Measurements from ENCODE around the gene JADE3.

The JADE3 gene

GRCh38 chrX:46876901-46877300 is 35.3 kb upstream of the JADE3 start:
- H3F3A ChIP-seq (ENCODE audit: insufficient read depth): no peaks in the 10 kb centered on the region
- H3K27me3 ChIP-seq (ENCODE audit: low read length): no peaks in the 10 kb centered on the region
- H3K4me3 ChIP-seq (ENCODE audit: insufficient read depth, low read length, poor library complexity, severe bottlenecking): no peak overlapping the region
- H3K9me2 ChIP-seq (replicated peaks; ENCODE audit: insufficient read depth, low read length): no peaks in the 10 kb centered on the region
- no peak overlapping the region for H3K9ac ChIP-seq (ENCODE audit: low read length)
- H4K20me1 ChIP-seq (ENCODE audit: low read depth, low read length): no peaks in the 10 kb centered on the region
- no peak overlapping the region for H3K4me2 ChIP-seq (ENCODE audit: low read depth, low read length, poor library complexity, severe bottlenecking)
- H3K27ac ChIP-seq (ENCODE audit: low read depth, low read length): no peak overlapping the region
- H2AFZ ChIP-seq (ENCODE audit: low read depth, low read length, severe bottlenecking): no peak overlapping the region
- H3K36me3 ChIP-seq (ENCODE audit: low read length): no peaks in the 10 kb centered on the region
- no peak for TF ChIP-seq EZH2phosphoT487 (conservative IDR thresholded peaks at IDR 0.05; ENCODE audit: low read length)
- TF ChIP-seq, protein P1, sequence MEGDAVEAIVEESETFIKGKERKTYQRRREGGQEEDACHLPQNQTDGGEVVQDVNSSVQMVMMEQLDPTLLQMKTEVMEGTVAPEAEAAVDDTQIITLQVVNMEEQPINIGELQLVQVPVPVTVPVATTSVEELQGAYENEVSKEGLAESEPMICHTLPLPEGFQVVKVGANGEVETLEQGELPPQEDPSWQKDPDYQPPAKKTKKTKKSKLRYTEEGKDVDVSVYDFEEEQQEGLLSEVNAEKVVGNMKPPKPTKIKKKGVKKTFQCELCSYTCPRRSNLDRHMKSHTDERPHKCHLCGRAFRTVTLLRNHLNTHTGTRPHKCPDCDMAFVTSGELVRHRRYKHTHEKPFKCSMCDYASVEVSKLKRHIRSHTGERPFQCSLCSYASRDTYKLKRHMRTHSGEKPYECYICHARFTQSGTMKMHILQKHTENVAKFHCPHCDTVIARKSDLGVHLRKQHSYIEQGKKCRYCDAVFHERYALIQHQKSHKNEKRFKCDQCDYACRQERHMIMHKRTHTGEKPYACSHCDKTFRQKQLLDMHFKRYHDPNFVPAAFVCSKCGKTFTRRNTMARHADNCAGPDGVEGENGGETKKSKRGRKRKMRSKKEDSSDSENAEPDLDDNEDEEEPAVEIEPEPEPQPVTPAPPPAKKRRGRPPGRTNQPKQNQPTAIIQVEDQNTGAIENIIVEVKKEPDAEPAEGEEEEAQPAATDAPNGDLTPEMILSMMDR (IDR thresholded peaks at IDR 0.05; ENCODE audit: insufficient read depth, low read length, poor library complexity, severe bottlenecking): no peak
- no peaks in the 10 kb centered on the region for H3K9me3 ChIP-seq (ENCODE audit: insufficient read depth, low read length)
- H3K79me2 ChIP-seq (ENCODE audit: insufficient read depth, low read length): no peaks in the 10 kb centered on the region

GRCh38 chrX:46882266-46882665 is 30.0 kb upstream of the JADE3 start:
- TF ChIP-seq, protein P1 (IDR thresholded peaks at IDR 0.05; ENCODE audit: insufficient read depth, low read length, poor library complexity, severe bottlenecking): no peak
- TF ChIP-seq EZH2phosphoT487 (conservative IDR thresholded peaks at IDR 0.05; ENCODE audit: low read length): no peak

GRCh38 chrX:46884799-46885198 is 27.4 kb upstream of the JADE3 start:
- Histone ChIP-seq H3K4me3 (ENCODE audit: insufficient read depth, low read length, poor library complexity, severe bottlenecking) (no peak overlapping the region), H3K27me3 (ENCODE audit: low read length) (no peaks in the 10 kb centered on the region), H3F3A (ENCODE audit: insufficient read depth) (no peaks in the 10 kb centered on the region), H2AFZ (ENCODE audit: low read depth, low read length, severe bottlenecking) (no peak overlapping the region), H3K9ac (ENCODE audit: low read length) (no peak overlapping the region), H3K4me2 (ENCODE audit: low read depth, low read length, poor library complexity, severe bottlenecking) (no peak overlapping the region), H3K9me3 (ENCODE audit: insufficient read depth, low read length) (no peaks in the 10 kb centered on the region), H3K36me3 (ENCODE audit: low read length) (no peaks in the 10 kb centered on the region), H3K79me2 (ENCODE audit: insufficient read depth, low read length) (no peaks in the 10 kb centered on the region), H3K27ac (ENCODE audit: low read depth, low read length) (no peak overlapping the region), H4K20me1 (ENCODE audit: low read depth, low read length) (no peaks in the 10 kb centered on the region), H3K9me2 (replicated peaks; ENCODE audit: insufficient read depth, low read length) (no peaks in the 10 kb centered on the region)
- TF ChIP-seq, protein P1 (IDR thresholded peaks at IDR 0.05; ENCODE audit: insufficient read depth, low read length, poor library complexity, severe bottlenecking): no peak
- TF ChIP-seq EZH2phosphoT487 (conservative IDR thresholded peaks at IDR 0.05; ENCODE audit: low read length): no peak

More at GRCh38 chrX:46882266-46882665, 30.0 kb upstream of the JADE3 start:
- H3K36me3 ChIP-seq (ENCODE audit: low read length): no peaks in the 10 kb centered on the region
- H4K20me1 ChIP-seq (ENCODE audit: low read depth, low read length): no peaks in the 10 kb centered on the region
- no peaks in the 10 kb centered on the region for H3F3A ChIP-seq (ENCODE audit: insufficient read depth)
- H2AFZ ChIP-seq (ENCODE audit: low read depth, low read length, severe bottlenecking): no peak overlapping the region
- H3K27me3 ChIP-seq (ENCODE audit: low read length): no peaks in the 10 kb centered on the region
- no peak overlapping the region for H3K4me2 ChIP-seq (ENCODE audit: low read depth, low read length, poor library complexity, severe bottlenecking)
- H3K27ac ChIP-seq (ENCODE audit: low read depth, low read length): no peak overlapping the region
- no peak overlapping the region for H3K9ac ChIP-seq (ENCODE audit: low read length)
- no peak overlapping the region for H3K4me3 ChIP-seq (ENCODE audit: insufficient read depth, low read length, poor library complexity, severe bottlenecking)
- no peaks in the 10 kb centered on the region for H3K9me2 ChIP-seq (replicated peaks; ENCODE audit: insufficient read depth, low read length)
- H3K9me3 ChIP-seq (ENCODE audit: insufficient read depth, low read length): no peaks in the 10 kb centered on the region
- H3K79me2 ChIP-seq (ENCODE audit: insufficient read depth, low read length): no peaks in the 10 kb centered on the region
